Keratinocyte (primary cell): ENCODE measurements around the gene CPED1.

Experiments
- CTCF ChIP-seq, 3 experiments: IDR thresholded peaks in 1 of 3; conservative IDR thresholded peaks in 1 of 3; optimal IDR thresholded peaks in 1 of 3; 2 replicates in 2 of 3; 3 replicates in 1 of 3; pipeline versions ENCODE3 to v1.5.1; 2011; ENCODE audit warnings: low read length in 3 of 3, mild to moderate bottlenecking in 3 of 3, moderate library complexity in 2 of 3, control low read depth in 1 of 3, inconsistent platforms in 1 of 3; ENCODE audit not compliant: insufficient read depth in 2 of 3; ENCODE audit errors: extremely low read depth in 1 of 3
- EZH2 ChIP-seq: IDR thresholded peaks from one replicate; pipeline ENCODE4 v1.6.1; 2012; ENCODE audit warnings: inconsistent platforms, mild to moderate bottlenecking, low read length, moderate library complexity

- TF ChIP-seq CTCF (optimal IDR thresholded peaks at IDR 0.05 in 1 of 3, IDR thresholded peaks at IDR 0.05 in 1 of 3, conservative IDR thresholded peaks at IDR 0.05 in 1 of 3; ENCODE audit: extremely low read depth in 1 of 3, insufficient read depth in 2 of 3, low read length in 3 of 3) (no peak), EZH2 (no peak)
Observed at GRCh38 chr7:121269798-121270197, 281.3 kb downstream of the CPED1 start.
